CD4-positive, alpha-beta T cell (primary cell): ENCODE data around the gene TMED9. TPM values are rescaled to one million over a fixed set of nuclear protein-coding genes. Genes with fewer than 3 reads are reported as not detected.

ENCODE experiments used
- ATAC-seq: fragments of 200-7000 bp; cut with Tn5 transposase; one replicate; pipeline ENCODE4 v1.10.0; 2022; ENCODE audit warnings: mild to moderate bottlenecking; ENCODE audit not compliant: poor library complexity
- CTCF ChIA-PET: fragments of 350-600 bp; sonication (Branson Sonifier 250); formaldehyde crosslinking; loops from one replicate; lab custom pipeline; 2021; ENCODE audit warnings: antibody characterized with exemption, inconsistent platforms; lab: Charles Lee
- POLR2A ChIA-PET: fragments of 350-600 bp; sonication (Branson Sonifier 250); formaldehyde crosslinking; loops from one replicate; lab custom pipeline; 2021; ENCODE audit warnings: antibody characterized with exemption, inconsistent platforms; lab: Charles Lee
- DNase-seq, 14 experiments: peaks; one replicate each; pipeline ENCODE4 v3.0.0-alpha.2; 2013 to 2020; ENCODE audit warnings: mixed read lengths in 2 of 14
- H3K27ac ChIP-seq, 2 donors: one replicate each; pipeline versions ENCODE4 v1.5.1 to v1.7.0; 2013; ENCODE audit warnings: low read length in 2 of 2, low read depth in 1 of 2, mild to moderate bottlenecking in 1 of 2
- H3K27me3 ChIP-seq, 2 experiments: 1 replicate in 1 of 2; 2 replicates in 1 of 2; pipeline versions ENCODE4 v1.6.1 to v1.7.0; 2013; ENCODE audit warnings: low read length in 2 of 2, control low read depth in 1 of 2, mild to moderate bottlenecking in 1 of 2, moderate library complexity in 1 of 2; ENCODE audit not compliant: insufficient read depth in 2 of 2, control insufficient read depth in 1 of 2
- H3K36me3 ChIP-seq: one replicate; pipeline ENCODE4 v1.6.1; 2013; ENCODE audit warnings: low read length, control low read depth; ENCODE audit not compliant: insufficient read depth
- H3K4me1 ChIP-seq: one replicate; pipeline ENCODE4 v1.6.1; 2013; ENCODE audit warnings: low read length, control low read depth; ENCODE audit not compliant: insufficient read depth
- H3K4me3 ChIP-seq: one replicate; pipeline ENCODE4 v1.5.1; 2013; ENCODE audit warnings: mild to moderate bottlenecking, low read length, moderate library complexity
- H3K9me3 ChIP-seq, 2 experiments: 1 replicate in 1 of 2; 2 replicates in 1 of 2; pipeline versions ENCODE4 v1.6.1 to v1.7.0; 2013; ENCODE audit warnings: low read length in 2 of 2, mild to moderate bottlenecking in 2 of 2, control low read depth in 1 of 2, moderate library complexity in 1 of 2; ENCODE audit not compliant: control insufficient read depth in 1 of 2, insufficient read depth in 1 of 2
- H3K27ac Mint-ChIP-seq: one replicate; pipeline ENCODE4 v1.8.0; 2020; ENCODE audit warnings: mixed read lengths
- H3K27me3 Mint-ChIP-seq: one replicate; pipeline ENCODE4 v1.8.0; 2021; ENCODE audit warnings: mixed read lengths
- H3K36me3 Mint-ChIP-seq: one replicate; pipeline ENCODE4 v1.8.0; 2021; ENCODE audit warnings: low read depth, mixed read lengths
- H3K4me1 Mint-ChIP-seq: one replicate; pipeline ENCODE4 v1.8.0; 2021; ENCODE audit warnings: low read depth, mixed read lengths
- H3K4me3 Mint-ChIP-seq: one replicate; pipeline ENCODE4 v1.8.0; 2020; ENCODE audit warnings: mild to moderate bottlenecking, mixed read lengths
- H3K9me3 Mint-ChIP-seq: one replicate; pipeline ENCODE4 v1.8.0; 2020; ENCODE audit warnings: mixed read lengths
- intact Hi-C, 2 experiments: fragments of 100-400 bp; cut with DNase I in 1 of 2; cut with micrococcal nuclease in 1 of 2; formaldehyde crosslinking; loops; one replicate each; pipeline versions ENCODE4 v1.15.1 to v1.9.0; 2023 to 2025; cut with DNase I, micrococcal nuclease
- total RNA-seq, 174 experiments: library from RNA in 2 of 174; stranded (reverse) in 2 of 174; gene quantifications; one replicate each; pipeline ENCODE4 v1.2.3 and lab custom pipeline; 2021 to 2026
- TF ChIP-seq, protein P1 (sequence below): fragments of 200-600 bp; IDR thresholded peaks from one replicate; pipeline ENCODE4 v1.8.0; 2022; ENCODE audit warnings: antibody characterized with exemption, mild to moderate bottlenecking

TMED9 gene
- total RNA-seq, 2 experiments from 2014 or later = 42.7 to 47.8 TPM

- H3K27me3 Mint-ChIP-seq = peaks cover 10% of the 10 kb centered on the region
- Histone ChIP-seq H3K27ac (no peak overlapping the region), H3K27me3 (peaks cover 0 to 5% of the 10 kb centered on the region in 2 experiments), H3K9me3 (no peaks in the 10 kb centered on the region), H3K4me3 (no peak overlapping the region), H3K4me1 (no peaks in the 10 kb centered on the region), H3K36me3 (no peaks in the 10 kb centered on the region)
- H3K4me3 Mint-ChIP-seq = no peak overlapping the region
- H3K36me3 Mint-ChIP-seq = no peaks in the 10 kb centered on the region
- ATAC-seq (no peak), DNase-seq (no peak)
- POLR2A ChIA-PET = no interaction called here
- intact Hi-C loops = no loop called here
- H3K27ac Mint-ChIP-seq = no peak overlapping the region
- H3K9me3 Mint-ChIP-seq = no peaks in the 10 kb centered on the region
- H3K4me1 Mint-ChIP-seq = no peaks in the 10 kb centered on the region
- CTCF ChIA-PET = no interaction called here
- TF ChIP-seq, protein P1, sequence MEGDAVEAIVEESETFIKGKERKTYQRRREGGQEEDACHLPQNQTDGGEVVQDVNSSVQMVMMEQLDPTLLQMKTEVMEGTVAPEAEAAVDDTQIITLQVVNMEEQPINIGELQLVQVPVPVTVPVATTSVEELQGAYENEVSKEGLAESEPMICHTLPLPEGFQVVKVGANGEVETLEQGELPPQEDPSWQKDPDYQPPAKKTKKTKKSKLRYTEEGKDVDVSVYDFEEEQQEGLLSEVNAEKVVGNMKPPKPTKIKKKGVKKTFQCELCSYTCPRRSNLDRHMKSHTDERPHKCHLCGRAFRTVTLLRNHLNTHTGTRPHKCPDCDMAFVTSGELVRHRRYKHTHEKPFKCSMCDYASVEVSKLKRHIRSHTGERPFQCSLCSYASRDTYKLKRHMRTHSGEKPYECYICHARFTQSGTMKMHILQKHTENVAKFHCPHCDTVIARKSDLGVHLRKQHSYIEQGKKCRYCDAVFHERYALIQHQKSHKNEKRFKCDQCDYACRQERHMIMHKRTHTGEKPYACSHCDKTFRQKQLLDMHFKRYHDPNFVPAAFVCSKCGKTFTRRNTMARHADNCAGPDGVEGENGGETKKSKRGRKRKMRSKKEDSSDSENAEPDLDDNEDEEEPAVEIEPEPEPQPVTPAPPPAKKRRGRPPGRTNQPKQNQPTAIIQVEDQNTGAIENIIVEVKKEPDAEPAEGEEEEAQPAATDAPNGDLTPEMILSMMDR = no peak
Measured at GRCh38 chr5:177565046-177565445, 27.0 kb upstream of the TMED9 start.

- Histone ChIP-seq H3K4me3 (no peak overlapping the region), H3K4me1 (no peaks in the 10 kb centered on the region), H3K36me3 (no peaks in the 10 kb centered on the region), H3K27ac (no peak overlapping the region), H3K27me3 (peaks cover 0 to 5% of the 10 kb centered on the region in 2 experiments), H3K9me3 (peaks cover 0 to 4% of the 10 kb centered on the region in 2 experiments)
- intact Hi-C loops = no loop called here
- TF ChIP-seq, protein P1 = no peak
- ChIA-PET POLR2A (no interaction called here), CTCF (no interaction called here)
- no peaks in the 10 kb centered on the region for H3K4me1 Mint-ChIP-seq
- DNase-seq (no peak), ATAC-seq (no peak)
- no peaks in the 10 kb centered on the region for H3K36me3 Mint-ChIP-seq
- no peak overlapping the region for H3K27ac Mint-ChIP-seq
- no peak overlapping the region for H3K4me3 Mint-ChIP-seq
- peaks cover 10% of the 10 kb centered on the region for H3K27me3 Mint-ChIP-seq
- peaks cover 2% of the 10 kb centered on the region for H3K9me3 Mint-ChIP-seq
Measured at GRCh38 chr5:177568326-177568725, 23.7 kb upstream of the TMED9 start.

- Histone ChIP-seq H3K9me3 (peaks cover 0 to 4% of the 10 kb centered on the region in 2 experiments), H3K4me1 (no peaks in the 10 kb centered on the region), H3K27ac (no peak overlapping the region), H3K27me3 (peaks cover 0 to 5% of the 10 kb centered on the region in 2 experiments), H3K4me3 (no peak overlapping the region), H3K36me3 (no peaks in the 10 kb centered on the region)
- no peak for ATAC-seq
- no peak overlapping the region for H3K4me3 Mint-ChIP-seq
- H3K36me3 Mint-ChIP-seq = no peaks in the 10 kb centered on the region
- H3K4me1 Mint-ChIP-seq = no peaks in the 10 kb centered on the region
- H3K27ac Mint-ChIP-seq = no peak overlapping the region
- H3K27me3 Mint-ChIP-seq = peaks cover 10% of the 10 kb centered on the region
- TF ChIP-seq, protein P1 = no peak
- ChIA-PET POLR2A (no interaction called here), CTCF (no interaction called here)
- intact Hi-C loops = no loop called here
- no peak for DNase-seq
- peaks cover 2% of the 10 kb centered on the region for H3K9me3 Mint-ChIP-seq
Measured at GRCh38 chr5:177569894-177570293, 22.1 kb upstream of the TMED9 start.
